WTC11 (cell line): Measurements from ENCODE around the gene MSANTD1. TPM values are rescaled to one million over a fixed set of nuclear protein-coding genes. Genes with fewer than 3 reads are reported as not detected.

Source experiments
- ATAC-seq: fragments of 200-7000 bp; cut with Tn5 transposase; 2 replicates; pipeline ENCODE4 v1.10.0; 2021; ENCODE audit warnings: mild to moderate bottlenecking, moderate library complexity
- CTCF ChIA-PET: fragments of 300-600 bp; sonication (Branson Sonifier 250); formaldehyde crosslinking; loops from one replicate; lab custom pipeline; 2021; ENCODE audit warnings: antibody characterized with exemption; lab: Charles Lee
- POLR2A ChIA-PET: fragments of 350-600 bp; sonication (Branson Sonifier 250); formaldehyde crosslinking; loops from one replicate; lab custom pipeline; 2021; ENCODE audit warnings: antibody characterized with exemption; lab: Charles Lee
- DNase-seq: peaks from one replicate; pipeline ENCODE4 v3.0.0; 2021; ENCODE audit warnings: low spot score
- H3K27ac Mint-ChIP-seq: 2 replicates; pipeline ENCODE4 v1.8.0; 2021; ENCODE audit warnings: mixed read lengths
- H3K27me3 Mint-ChIP-seq: 2 replicates; pipeline ENCODE4 v1.8.0; 2021; ENCODE audit warnings: low read depth, mild to moderate bottlenecking, moderate library complexity, mixed read lengths
- H3K36me3 Mint-ChIP-seq: 2 replicates; pipeline ENCODE4 v1.8.0; 2021; ENCODE audit warnings: mixed read lengths
- H3K4me1 Mint-ChIP-seq: 2 replicates; pipeline ENCODE4 v1.8.0; 2022; ENCODE audit warnings: mixed read lengths
- H3K4me3 Mint-ChIP-seq: 2 replicates; pipeline ENCODE4 v1.8.0; 2021; ENCODE audit warnings: mild to moderate bottlenecking, moderate library complexity, mixed read lengths
- H3K9me3 Mint-ChIP-seq: 2 replicates; pipeline ENCODE4 v1.8.0; 2021; ENCODE audit warnings: mixed read lengths
- ATF6 ChIP-seq: sonication (generic); formaldehyde crosslinking; IDR thresholded peaks from 2 replicates; pipeline ENCODE4 v1.8.1; 2023; ENCODE audit warnings: mild to moderate bottlenecking, missing genetic modification reagents
- FOXJ3 ChIP-seq: sonication (generic); formaldehyde crosslinking; IDR thresholded peaks from 2 replicates; pipeline ENCODE4 v1.9.0; 2021; ENCODE audit warnings: missing genetic modification reagents, mild to moderate bottlenecking, borderline replicate concordance
- GABPB1 ChIP-seq: sonication (generic); formaldehyde crosslinking; IDR thresholded peaks from 2 replicates; pipeline ENCODE4 v1.8.1; 2023; ENCODE audit warnings: mild to moderate bottlenecking, missing genetic modification reagents
- PREB ChIP-seq: sonication (generic); formaldehyde crosslinking; IDR thresholded peaks from 2 replicates; pipeline ENCODE4 v1.8.1; 2022; ENCODE audit warnings: mild to moderate bottlenecking, missing genetic modification reagents, moderate library complexity, borderline replicate concordance
- ZNF263 ChIP-seq: sonication (generic); formaldehyde crosslinking; IDR thresholded peaks from 2 replicates; pipeline ENCODE4 v1.8.1; 2022; ENCODE audit warnings: low read depth, mild to moderate bottlenecking, moderate library complexity, missing genetic modification reagents
- total RNA-seq: library from RNA; stranded (reverse); gene quantifications from 3 replicates; pipeline ENCODE4 v1.2.3, GENCODE V29; 2021
- TF ChIP-seq, protein P1 (sequence below): sonication (generic); formaldehyde crosslinking; IDR thresholded peaks from 2 replicates; pipeline ENCODE4 v1.8.1; 2023; ENCODE audit warnings: mild to moderate bottlenecking, missing genetic modification reagents, borderline replicate concordance
- TF ChIP-seq, protein P2 (sequence below): sonication (generic); formaldehyde crosslinking; IDR thresholded peaks from 2 replicates; pipeline ENCODE4 v1.8.0; 2023; ENCODE audit warnings: missing genetic modification reagents, mild to moderate bottlenecking, borderline replicate concordance

MSANTD1 gene
- total RNA-seq, 1 experiment from 2014 or later = 0.98 TPM

DNA sequence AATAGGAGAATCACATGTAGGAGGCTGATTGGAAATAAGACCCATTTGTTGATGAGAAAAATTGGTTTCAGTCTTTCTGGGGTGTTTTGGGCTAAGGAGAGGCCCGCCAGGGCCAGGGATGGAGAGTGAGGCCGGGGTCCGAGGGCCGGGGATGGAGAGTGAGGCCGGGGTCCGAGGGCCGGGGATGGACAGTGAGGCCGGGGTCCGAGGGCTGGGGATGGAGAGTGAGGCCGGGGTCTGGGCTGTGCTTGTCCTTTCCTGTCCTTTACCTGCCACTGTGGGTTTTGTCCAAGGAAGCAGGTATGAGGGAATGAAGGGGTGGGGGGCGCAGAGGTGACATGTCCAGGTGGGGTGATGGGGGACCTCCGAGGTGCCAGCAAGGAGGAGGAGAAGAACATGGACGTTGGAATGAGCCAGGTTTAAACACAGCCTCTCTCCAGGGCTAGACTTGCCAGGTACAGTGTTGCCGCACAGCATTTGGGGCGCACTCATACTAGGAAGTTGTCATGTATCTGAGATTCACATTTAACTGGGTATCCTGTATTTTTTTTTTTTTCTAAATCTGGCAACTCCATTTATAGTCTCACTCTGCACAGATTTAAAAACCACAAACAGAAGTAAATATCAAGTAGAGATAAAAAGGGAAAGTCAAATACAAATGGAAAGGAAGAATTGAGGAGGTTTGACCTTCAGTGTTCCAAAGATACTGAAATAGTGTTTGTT is 52.7 kb downstream of the MSANTD1 start (continued):
- no peak for TF ChIP-seq ZNF263
- TF ChIP-seq FOXJ3 (CRISPR knock-in tag) = no peak
- no peak for TF ChIP-seq ATF6 (CRISPR knock-in tag)
- no peak for TF ChIP-seq GABPB1
- TF ChIP-seq, all 79 proteins: peak for 0

DNA sequence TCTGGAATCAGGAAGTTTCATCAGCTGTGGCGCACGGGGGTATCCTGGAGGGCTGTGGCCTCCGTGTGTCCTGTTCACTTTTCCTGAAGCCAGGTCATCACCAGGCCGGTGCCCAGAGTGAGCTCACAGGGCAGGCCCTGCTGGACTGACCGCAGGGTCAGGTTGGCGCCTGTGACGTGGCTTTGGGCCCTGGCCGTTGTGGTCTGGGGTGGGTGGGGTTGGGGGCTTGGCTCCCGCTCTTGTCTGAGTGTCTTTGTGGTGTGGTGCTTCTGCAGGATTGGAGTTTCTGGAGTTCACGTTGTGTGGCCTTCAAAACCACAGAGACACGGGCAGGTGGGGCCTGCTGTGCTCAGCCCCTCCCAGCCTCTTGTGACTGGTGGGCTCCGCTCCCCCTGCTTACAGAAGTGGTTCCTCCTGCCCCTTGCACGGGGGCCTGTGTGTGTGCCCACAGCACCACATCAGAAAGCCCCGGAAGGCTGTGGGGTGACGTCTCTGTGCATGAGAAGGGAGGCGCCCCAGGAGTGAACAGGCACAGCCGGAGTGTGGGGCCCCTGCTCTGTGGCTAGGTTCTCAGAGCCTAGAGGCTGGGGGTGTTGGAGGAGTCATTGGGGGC is 53.3 kb downstream of the MSANTD1 start:
- Mint-ChIP-seq H3K27me3 (no peaks in the 10 kb centered on the region), H3K4me1 (peaks cover 45% of the 10 kb centered on the region), H3K9me3 (no peaks in the 10 kb centered on the region), H3K36me3 (no peaks in the 10 kb centered on the region), H3K27ac (peak overlapping the region; percentile 68), H3K4me3 (no peak overlapping the region)
- DNase-seq = no peak
- peak; percentile 65 for TF ChIP-seq GABPB1
- no peak for TF ChIP-seq PREB (CRISPR knock-in tag)
- TF ChIP-seq, protein P1, sequence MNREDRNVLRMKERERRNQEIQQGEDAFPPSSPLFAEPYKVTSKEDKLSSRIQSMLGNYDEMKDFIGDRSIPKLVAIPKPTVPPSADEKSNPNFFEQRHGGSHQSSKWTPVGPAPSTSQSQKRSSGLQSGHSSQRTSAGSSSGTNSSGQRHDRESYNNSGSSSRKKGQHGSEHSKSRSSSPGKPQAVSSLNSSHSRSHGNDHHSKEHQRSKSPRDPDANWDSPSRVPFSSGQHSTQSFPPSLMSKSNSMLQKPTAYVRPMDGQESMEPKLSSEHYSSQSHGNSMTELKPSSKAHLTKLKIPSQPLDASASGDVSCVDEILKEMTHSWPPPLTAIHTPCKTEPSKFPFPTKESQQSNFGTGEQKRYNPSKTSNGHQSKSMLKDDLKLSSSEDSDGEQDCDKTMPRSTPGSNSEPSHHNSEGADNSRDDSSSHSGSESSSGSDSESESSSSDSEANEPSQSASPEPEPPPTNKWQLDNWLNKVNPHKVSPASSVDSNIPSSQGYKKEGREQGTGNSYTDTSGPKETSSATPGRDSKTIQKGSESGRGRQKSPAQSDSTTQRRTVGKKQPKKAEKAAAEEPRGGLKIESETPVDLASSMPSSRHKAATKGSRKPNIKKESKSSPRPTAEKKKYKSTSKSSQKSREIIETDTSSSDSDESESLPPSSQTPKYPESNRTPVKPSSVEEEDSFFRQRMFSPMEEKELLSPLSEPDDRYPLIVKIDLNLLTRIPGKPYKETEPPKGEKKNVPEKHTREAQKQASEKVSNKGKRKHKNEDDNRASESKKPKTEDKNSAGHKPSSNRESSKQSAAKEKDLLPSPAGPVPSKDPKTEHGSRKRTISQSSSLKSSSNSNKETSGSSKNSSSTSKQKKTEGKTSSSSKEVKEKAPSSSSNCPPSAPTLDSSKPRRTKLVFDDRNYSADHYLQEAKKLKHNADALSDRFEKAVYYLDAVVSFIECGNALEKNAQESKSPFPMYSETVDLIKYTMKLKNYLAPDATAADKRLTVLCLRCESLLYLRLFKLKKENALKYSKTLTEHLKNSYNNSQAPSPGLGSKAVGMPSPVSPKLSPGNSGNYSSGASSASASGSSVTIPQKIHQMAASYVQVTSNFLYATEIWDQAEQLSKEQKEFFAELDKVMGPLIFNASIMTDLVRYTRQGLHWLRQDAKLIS (CRISPR knock-in tag) = no peak
- TF ChIP-seq, protein P2, sequence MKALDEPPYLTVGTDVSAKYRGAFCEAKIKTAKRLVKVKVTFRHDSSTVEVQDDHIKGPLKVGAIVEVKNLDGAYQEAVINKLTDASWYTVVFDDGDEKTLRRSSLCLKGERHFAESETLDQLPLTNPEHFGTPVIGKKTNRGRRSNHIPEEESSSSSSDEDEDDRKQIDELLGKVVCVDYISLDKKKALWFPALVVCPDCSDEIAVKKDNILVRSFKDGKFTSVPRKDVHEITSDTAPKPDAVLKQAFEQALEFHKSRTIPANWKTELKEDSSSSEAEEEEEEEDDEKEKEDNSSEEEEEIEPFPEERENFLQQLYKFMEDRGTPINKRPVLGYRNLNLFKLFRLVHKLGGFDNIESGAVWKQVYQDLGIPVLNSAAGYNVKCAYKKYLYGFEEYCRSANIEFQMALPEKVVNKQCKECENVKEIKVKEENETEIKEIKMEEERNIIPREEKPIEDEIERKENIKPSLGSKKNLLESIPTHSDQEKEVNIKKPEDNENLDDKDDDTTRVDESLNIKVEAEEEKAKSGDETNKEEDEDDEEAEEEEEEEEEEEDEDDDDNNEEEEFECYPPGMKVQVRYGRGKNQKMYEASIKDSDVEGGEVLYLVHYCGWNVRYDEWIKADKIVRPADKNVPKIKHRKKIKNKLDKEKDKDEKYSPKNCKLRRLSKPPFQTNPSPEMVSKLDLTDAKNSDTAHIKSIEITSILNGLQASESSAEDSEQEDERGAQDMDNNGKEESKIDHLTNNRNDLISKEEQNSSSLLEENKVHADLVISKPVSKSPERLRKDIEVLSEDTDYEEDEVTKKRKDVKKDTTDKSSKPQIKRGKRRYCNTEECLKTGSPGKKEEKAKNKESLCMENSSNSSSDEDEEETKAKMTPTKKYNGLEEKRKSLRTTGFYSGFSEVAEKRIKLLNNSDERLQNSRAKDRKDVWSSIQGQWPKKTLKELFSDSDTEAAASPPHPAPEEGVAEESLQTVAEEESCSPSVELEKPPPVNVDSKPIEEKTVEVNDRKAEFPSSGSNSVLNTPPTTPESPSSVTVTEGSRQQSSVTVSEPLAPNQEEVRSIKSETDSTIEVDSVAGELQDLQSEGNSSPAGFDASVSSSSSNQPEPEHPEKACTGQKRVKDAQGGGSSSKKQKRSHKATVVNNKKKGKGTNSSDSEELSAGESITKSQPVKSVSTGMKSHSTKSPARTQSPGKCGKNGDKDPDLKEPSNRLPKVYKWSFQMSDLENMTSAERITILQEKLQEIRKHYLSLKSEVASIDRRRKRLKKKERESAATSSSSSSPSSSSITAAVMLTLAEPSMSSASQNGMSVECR = no peak
- ATAC-seq = no peak
- ChIA-PET POLR2A (no interaction called here), CTCF (interaction anchor here (0.6 kb wide), 1 partner anchor 178 kb away, joined by 4 read pairs; no protein-coding TSS in a partner anchor)
